GM23248 (cell line): ENCODE data around the gene TRIM41.

Experiments used
- EZH2 ChIP-seq: fragments of 200-600 bp; sonication (generic); IDR thresholded peaks from 2 replicates; pipeline ENCODE4 v1.6.1; 2018; ENCODE audit warnings: antibody characterized with exemption, mild to moderate bottlenecking; ENCODE audit not compliant: insufficient read depth, poor library complexity, severe bottlenecking
- EZH2phosphoT487 ChIP-seq: fragments of 200-600 bp; sonication (generic); IDR thresholded peaks from 2 replicates; pipeline ENCODE4 v1.6.1; 2018; ENCODE audit warnings: antibody characterized with exemption, moderate library complexity, mild to moderate bottlenecking, low read depth; ENCODE audit not compliant: insufficient read depth

DNA sequence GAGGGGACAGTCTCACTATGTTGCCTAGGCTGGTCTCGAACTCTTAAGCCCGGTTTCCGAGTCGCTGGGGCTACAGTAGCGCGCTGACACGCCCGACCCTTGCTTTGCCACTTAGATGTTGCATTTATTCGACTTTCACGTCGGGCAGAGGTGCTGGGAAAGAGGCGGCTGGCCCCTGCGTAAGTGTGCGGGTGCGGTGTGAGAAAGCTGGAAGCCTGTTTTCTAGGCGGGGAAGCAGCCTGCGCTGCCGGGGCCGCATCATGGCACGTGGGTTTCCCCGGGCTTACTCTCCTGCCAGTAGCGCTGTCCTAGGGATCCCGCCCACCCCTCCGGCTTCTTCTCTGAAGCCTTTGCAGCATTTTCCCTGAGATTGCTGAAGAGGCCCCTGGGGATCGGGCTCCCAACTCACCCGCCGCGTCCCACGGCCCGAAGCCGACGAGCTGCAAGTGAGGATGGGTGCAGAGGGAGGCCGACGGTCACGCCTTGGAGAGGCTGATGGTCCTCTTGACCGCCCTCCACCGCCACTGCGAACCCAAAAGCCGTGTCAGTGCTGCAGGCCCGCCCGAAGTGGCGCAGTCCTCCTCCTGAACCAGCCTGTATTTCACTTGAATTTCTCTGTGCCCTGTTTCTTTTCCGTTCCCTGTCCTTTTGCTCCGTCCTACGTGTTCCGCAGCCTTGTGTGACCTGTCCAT lies 5.8 kb upstream of the TRIM41 start:
- TF ChIP-seq EZH2 (no peak), EZH2phosphoT487 (no peak)
